WI38 (cell line): ENCODE results near the gene SFXN4.
"Not testable (repeated sequence)": the region's sequence is repeated elsewhere in the genome, so short reads cannot be mapped to it uniquely, and the experiment has no call there.

Experiments used
- H3K4me3 ChIP-seq: 2 replicates; pipeline ENCODE4 v1.5.1; 2011; ENCODE audit warnings: low read depth, mild to moderate bottlenecking, control low read depth, low read length
- TF ChIP-seq, protein P1 (sequence below): IDR thresholded peaks from 2 replicates; pipeline ENCODE4 v1.5.1; 2012; ENCODE audit warnings: low read depth, mild to moderate bottlenecking, control low read depth, low read length

SFXN4 gene

GRCh38 chr10:119183664-119184412 is 18.3 kb upstream of the SFXN4 start:
- H3K4me3 ChIP-seq = no peak overlapping the region
- TF ChIP-seq, protein P1, sequence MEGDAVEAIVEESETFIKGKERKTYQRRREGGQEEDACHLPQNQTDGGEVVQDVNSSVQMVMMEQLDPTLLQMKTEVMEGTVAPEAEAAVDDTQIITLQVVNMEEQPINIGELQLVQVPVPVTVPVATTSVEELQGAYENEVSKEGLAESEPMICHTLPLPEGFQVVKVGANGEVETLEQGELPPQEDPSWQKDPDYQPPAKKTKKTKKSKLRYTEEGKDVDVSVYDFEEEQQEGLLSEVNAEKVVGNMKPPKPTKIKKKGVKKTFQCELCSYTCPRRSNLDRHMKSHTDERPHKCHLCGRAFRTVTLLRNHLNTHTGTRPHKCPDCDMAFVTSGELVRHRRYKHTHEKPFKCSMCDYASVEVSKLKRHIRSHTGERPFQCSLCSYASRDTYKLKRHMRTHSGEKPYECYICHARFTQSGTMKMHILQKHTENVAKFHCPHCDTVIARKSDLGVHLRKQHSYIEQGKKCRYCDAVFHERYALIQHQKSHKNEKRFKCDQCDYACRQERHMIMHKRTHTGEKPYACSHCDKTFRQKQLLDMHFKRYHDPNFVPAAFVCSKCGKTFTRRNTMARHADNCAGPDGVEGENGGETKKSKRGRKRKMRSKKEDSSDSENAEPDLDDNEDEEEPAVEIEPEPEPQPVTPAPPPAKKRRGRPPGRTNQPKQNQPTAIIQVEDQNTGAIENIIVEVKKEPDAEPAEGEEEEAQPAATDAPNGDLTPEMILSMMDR = no peak

DNA sequence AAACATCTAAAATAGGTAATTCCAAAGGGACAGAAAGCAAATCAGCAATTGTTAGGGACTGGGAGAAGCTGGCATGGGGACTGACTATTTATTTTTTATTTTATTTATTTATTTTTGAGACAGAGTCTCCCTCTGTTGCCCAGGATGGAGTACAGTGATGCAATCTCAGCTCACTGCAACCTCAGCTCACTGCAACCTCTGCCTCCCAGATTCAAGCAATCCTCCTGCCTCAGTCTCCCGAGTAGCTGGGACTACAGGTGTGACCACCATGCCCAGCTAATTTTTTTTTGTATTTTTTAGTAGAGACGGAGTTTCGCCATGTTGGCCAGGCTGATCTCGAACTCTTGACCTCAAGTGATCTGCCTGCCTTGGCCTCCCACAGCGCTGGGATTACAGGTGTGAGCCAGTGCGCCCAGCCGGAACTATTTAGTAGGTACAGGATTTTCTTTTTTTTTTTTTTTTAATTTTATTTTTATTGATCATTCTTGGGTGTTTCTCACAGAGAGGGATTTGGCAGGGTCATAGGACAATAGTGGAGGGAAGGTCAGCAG is 15.4 kb upstream of the SFXN4 start:
- H3K4me3 ChIP-seq = not testable (repeated sequence)

DNA sequence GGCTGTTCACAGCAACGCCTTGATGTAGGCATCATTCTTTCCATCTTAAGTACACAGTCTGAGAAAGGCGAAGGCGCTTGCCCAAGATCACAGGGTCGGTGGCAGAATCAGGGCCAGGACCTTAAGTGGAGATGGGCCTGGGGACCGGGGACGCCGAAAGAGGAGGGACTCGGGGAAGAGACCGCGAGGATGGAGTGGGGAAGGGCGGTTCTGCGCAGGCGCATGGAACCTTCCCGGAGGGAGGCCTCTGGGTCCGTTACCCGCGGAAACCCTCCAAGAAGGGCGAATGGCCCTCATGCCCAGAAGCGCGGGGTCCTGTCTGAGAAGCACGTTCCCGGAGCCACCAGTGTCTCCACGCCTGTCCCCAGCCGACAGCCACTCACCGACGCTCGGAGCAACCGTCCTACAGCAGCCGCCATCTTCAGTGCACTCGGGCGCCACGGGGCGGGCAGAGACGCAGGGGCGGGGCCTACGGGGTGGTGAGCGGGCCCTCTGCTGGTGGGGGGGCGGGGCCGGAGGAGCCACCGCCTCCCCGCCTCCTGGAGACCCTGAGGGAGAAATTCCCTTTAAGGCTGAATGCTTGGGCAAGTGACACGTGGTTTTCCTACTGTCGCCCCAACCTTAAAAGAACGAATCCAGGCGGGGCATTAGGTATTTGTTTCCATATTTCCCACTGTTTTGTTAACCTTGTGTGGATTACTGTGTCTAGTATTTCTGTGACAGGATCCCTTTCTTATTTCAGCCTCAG is 13.0 kb upstream of the SFXN4 start, which contains the start of gene PRDX3:
PRDX3 (minus strand) TSS at position 441 of the 748 bp plus-strand sequence; CDS start at position 419, 22 bp downstream.
- TF ChIP-seq, protein P1 = no peak
- peak within 1 kb of the TSS; percentile 89 for H3K4me3 ChIP-seq

- TF ChIP-seq, protein P1 = no peak
- H3K4me3 ChIP-seq = peak overlapping the region; percentile 89
Measured at GRCh38 chr10:119177708-119178371, 12.3 kb upstream of the SFXN4 start.

- no peak overlapping the region for H3K4me3 ChIP-seq
- TF ChIP-seq, protein P1 = no peak
Measured at GRCh38 chr10:119176166-119176565, 10.7 kb upstream of the SFXN4 start.

DNA sequence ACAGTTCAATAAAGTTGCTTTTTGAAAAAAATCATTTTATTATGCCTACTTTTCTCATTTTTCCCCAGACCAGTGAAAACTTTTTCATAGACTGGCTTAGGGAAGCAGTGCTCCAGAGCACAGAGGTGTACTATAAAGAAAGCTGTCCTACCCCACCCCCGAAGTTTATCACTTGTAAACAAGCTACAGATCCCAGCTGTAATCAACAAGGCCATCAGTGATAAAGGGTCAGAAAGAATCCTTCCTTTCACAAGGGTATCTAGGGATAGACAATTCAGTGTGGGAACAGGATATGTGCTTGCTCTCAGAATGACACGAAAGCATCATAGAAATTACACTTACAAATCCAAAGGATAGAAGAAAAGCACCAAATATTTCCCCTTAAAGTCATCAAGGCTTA is 8.6 kb upstream of the SFXN4 start:
- no peak overlapping the region for H3K4me3 ChIP-seq
- TF ChIP-seq, protein P1 = no peak

- TF ChIP-seq, protein P1 = no peak
- H3K4me3 ChIP-seq = no peak overlapping the region
Measured at GRCh38 chr10:119167041-119167440, 1.5 kb upstream of the SFXN4 start.
